K562 (cell line): ENCODE measurements around the gene SIGLEC7.

Experiments used
- CBX5 ChIP-seq: IDR thresholded peaks from 2 replicates; pipeline ENCODE4 v1.6.1; 2014; ENCODE audit warnings: low read depth, borderline replicate concordance
- POLR2AphosphoS5 ChIP-seq: IDR thresholded peaks from 2 replicates; pipeline ENCODE4 v1.6.1; 2011; ENCODE audit warnings: mild to moderate bottlenecking, low read depth, low read length, moderate library complexity; ENCODE audit not compliant: control insufficient read depth, insufficient read depth
- SRSF9 ChIP-seq: fragments of 200-400 bp; formaldehyde crosslinking; IDR thresholded peaks from 2 replicates; pipeline ENCODE4 v1.6.1; 2017; ENCODE audit warnings: low read depth, low read length, borderline replicate concordance
- TOE1 ChIP-seq, 2 experiments: fragments of 450-650 bp in 1 of 2; sonication (generic) in 1 of 2; formaldehyde crosslinking in 1 of 2; IDR thresholded peaks; 2 replicates each; pipeline versions ENCODE4 v1.7.1 to v1.8.0; 2016 to 2022; ENCODE audit warnings: borderline replicate concordance in 2 of 2, mild to moderate bottlenecking in 2 of 2, antibody characterized with exemption in 1 of 2, inconsistent platforms in 1 of 2, low read depth in 1 of 2, missing genetic modification reagents in 1 of 2, moderate library complexity in 1 of 2
- UBTF ChIP-seq, 2 experiments: IDR thresholded peaks; 2 replicates each; pipeline ENCODE4 v1.6.1; 2012; ENCODE audit warnings: improper control_type of control experiment in 2 of 2, low read depth in 2 of 2, low read length in 2 of 2, borderline replicate concordance in 1 of 2
- TF ChIP-seq, protein P1 (sequence below): sonication (generic); formaldehyde crosslinking; IDR thresholded peaks from 2 replicates; pipeline ENCODE4 v1.4.0; 2020; ENCODE audit warnings: mild to moderate bottlenecking, missing genetic modification reagents

- no peak for TF ChIP-seq TOE1 (IDR thresholded peaks at IDR 0.05; ENCODE audit: borderline replicate concordance)
- no peak for TF ChIP-seq TOE1 (CRISPR knock-in tag; IDR thresholded peaks at IDR 0.05; ENCODE audit: borderline replicate concordance, low read depth)
- TF ChIP-seq, protein P1, sequence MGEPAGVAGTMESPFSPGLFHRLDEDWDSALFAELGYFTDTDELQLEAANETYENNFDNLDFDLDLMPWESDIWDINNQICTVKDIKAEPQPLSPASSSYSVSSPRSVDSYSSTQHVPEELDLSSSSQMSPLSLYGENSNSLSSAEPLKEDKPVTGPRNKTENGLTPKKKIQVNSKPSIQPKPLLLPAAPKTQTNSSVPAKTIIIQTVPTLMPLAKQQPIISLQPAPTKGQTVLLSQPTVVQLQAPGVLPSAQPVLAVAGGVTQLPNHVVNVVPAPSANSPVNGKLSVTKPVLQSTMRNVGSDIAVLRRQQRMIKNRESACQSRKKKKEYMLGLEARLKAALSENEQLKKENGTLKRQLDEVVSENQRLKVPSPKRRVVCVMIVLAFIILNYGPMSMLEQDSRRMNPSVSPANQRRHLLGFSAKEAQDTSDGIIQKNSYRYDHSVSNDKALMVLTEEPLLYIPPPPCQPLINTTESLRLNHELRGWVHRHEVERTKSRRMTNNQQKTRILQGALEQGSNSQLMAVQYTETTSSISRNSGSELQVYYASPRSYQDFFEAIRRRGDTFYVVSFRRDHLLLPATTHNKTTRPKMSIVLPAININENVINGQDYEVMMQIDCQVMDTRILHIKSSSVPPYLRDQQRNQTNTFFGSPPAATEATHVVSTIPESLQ (CRISPR knock-in tag), result no peak
- TF ChIP-seq UBTF (IDR thresholded peaks at IDR 0.05; ENCODE audit: borderline replicate concordance in 1 of 2, low read depth in 2 of 2, low read length in 2 of 2), result no peak
- no peak for TF ChIP-seq POLR2AphosphoS5
- no peak for TF ChIP-seq SRSF9
- TF ChIP-seq CBX5, result no peak
These were observed 20.8 kb upstream of the SIGLEC7 start for GRCh38 chr19:51121257-51121656.
